ENCODE results near the gene ENPP4. TPM values are rescaled to one million over a fixed set of nuclear protein-coding genes. Genes with fewer than 3 reads are reported as not detected.

Gene ENPP4
- total RNA-seq, 1 experiment from 2014 or later = 2.8 TPM

GRCh38 chr6:46191961-46192360, 62.2 kb downstream of the ENPP4 start:
- DNase-seq (ENCODE audit: low spot score) = no peak
- Mint-ChIP-seq H3K9me3 (peaks cover 15% of the 10 kb centered on the region), H3K27me3 (ENCODE audit: low read depth) (no peaks in the 10 kb centered on the region), H3K36me3 (peaks cover 7% of the 10 kb centered on the region), H3K4me1 (peaks cover 5% of the 10 kb centered on the region), H3K27ac (no peak overlapping the region), H3K4me3 (no peak overlapping the region)
- ATAC-seq = no peak
- TF ChIP-seq ZMAT4 (CRISPR knock-in tag; IDR thresholded peaks at IDR 0.05) (no peak), USF2 (CRISPR knock-in tag; IDR thresholded peaks at IDR 0.05) (no peak), ATF1 (CRISPR knock-in tag; IDR thresholded peaks at IDR 0.05) (no peak), IRF1 (CRISPR knock-in tag; IDR thresholded peaks at IDR 0.05) (no peak), ZNF219 (CRISPR knock-in tag; IDR thresholded peaks at IDR 0.05; ENCODE audit: borderline replicate concordance) (no peak), ZBTB43 (CRISPR knock-in tag; IDR thresholded peaks at IDR 0.05) (no peak), SP1 (CRISPR knock-in tag; conservative IDR thresholded peaks at IDR 0.05) (no peak), MYBL2 (CRISPR knock-in tag; IDR thresholded peaks at IDR 0.05) (no peak), JUN (CRISPR knock-in tag; IDR thresholded peaks at IDR 0.05) (no peak), ZNF416 (CRISPR knock-in tag; IDR thresholded peaks at IDR 0.05) (no peak), MLX (CRISPR knock-in tag; IDR thresholded peaks at IDR 0.05) (no peak)
- CTCF ChIA-PET = no interaction called here
- POLR2A ChIA-PET = no interaction called here

Other genes with a start within 250 kb of the ENPP4 start
- gene CLIC5, start 114.1 kb upstream of the ENPP4 start, total RNA-seq (2021) = 0.22 to 0.39 TPM (median 0.32 TPM) in 3 replicates
- gene ENPP5, start 41.0 kb downstream of the ENPP4 start, total RNA-seq (2021) = 9.1 to 10.8 TPM (median 9.3 TPM) in 3 replicates

All from WTC11 (cell line).